ENCODE data around the gene ZNF778. TPM values are rescaled to one million over a fixed set of nuclear protein-coding genes. Genes with fewer than 3 reads are reported as not detected.
"Not testable (repeated sequence)": the region's sequence is repeated elsewhere in the genome, so short reads cannot be mapped to it uniquely, and the experiment has no call there.

The ZNF778 gene
- polyA plus RNA-seq, 1 experiment: 11.3 TPM

DNA sequence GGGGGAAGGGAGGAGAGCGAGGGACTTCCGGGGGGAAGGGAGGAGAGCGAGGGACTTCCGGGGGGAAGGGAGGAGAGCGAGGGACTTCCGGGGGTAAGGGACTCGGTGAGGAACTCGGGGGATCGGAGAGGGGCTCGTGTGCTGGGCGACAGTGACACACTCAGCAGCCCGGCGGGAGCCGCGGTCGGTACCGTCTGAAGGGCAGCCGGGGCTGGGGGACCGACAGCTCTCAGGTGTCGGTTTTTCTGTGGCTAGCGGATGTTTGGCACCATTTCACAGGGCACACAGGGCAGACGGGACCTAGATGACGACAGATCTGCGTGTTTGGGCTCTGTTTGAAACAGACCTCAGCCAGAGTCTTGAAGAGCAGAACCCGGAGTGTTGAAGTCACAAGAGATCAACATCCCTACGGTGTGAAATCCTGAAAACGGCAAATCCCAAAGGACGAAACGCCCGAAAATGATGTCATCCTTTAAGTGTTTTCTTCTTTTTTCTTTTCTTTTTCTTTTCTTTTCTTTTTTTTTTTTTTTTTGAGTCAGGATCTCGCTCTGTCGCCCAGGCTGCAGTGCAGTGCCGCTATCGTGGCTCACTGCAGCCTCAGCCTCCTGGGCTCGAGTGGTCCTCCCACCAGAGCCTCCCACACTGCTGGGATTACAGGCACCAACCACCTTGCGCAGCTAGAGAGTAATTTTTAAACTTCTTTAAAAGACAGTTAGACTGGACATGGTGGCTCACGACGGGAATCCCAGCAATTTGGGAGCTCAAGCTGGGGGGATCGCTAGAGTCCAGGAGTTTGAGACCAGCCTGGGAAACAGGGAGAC is 23.9 kb downstream of the ZNF778 start:
- TF ChIP-seq, protein P1, sequence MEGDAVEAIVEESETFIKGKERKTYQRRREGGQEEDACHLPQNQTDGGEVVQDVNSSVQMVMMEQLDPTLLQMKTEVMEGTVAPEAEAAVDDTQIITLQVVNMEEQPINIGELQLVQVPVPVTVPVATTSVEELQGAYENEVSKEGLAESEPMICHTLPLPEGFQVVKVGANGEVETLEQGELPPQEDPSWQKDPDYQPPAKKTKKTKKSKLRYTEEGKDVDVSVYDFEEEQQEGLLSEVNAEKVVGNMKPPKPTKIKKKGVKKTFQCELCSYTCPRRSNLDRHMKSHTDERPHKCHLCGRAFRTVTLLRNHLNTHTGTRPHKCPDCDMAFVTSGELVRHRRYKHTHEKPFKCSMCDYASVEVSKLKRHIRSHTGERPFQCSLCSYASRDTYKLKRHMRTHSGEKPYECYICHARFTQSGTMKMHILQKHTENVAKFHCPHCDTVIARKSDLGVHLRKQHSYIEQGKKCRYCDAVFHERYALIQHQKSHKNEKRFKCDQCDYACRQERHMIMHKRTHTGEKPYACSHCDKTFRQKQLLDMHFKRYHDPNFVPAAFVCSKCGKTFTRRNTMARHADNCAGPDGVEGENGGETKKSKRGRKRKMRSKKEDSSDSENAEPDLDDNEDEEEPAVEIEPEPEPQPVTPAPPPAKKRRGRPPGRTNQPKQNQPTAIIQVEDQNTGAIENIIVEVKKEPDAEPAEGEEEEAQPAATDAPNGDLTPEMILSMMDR (IDR thresholded peaks at IDR 0.05; ENCODE audit: low read depth, low read length): no peak
- DNase-seq (ENCODE audit: low read depth, low spot score): peak; percentile 32
- H3K27ac ChIP-seq (ENCODE audit: low read depth, low read length): peak overlapping the region; percentile 95
- peak overlapping the region; percentile 87 for H3K4me3 ChIP-seq (ENCODE audit: low read depth, low read length)
- no peaks in the 10 kb centered on the region; the same call in 1 of the 2 replicates for H3K9me3 ChIP-seq (ENCODE audit: control insufficient read depth, insufficient read depth, low read length)
- POLR2A ChIA-PET: interaction anchor here (0.8 to 1.1 kb wide), 3 partner anchors 23 to 1227 kb away, joined by 3 to 4 read pairs (median 3); partner anchors contain the start of gene ZNF778
- CTCF ChIA-PET: interaction anchor here (0.6 to 1.3 kb wide), 5 partner anchors 70 to 392 kb away, joined by 3 to 5 read pairs (median 4); partner anchors contain the start of gene SPG7
- H3K27me3 ChIP-seq (ENCODE audit: control insufficient read depth, insufficient read depth, low read length): no peaks in the 10 kb centered on the region

DNA sequence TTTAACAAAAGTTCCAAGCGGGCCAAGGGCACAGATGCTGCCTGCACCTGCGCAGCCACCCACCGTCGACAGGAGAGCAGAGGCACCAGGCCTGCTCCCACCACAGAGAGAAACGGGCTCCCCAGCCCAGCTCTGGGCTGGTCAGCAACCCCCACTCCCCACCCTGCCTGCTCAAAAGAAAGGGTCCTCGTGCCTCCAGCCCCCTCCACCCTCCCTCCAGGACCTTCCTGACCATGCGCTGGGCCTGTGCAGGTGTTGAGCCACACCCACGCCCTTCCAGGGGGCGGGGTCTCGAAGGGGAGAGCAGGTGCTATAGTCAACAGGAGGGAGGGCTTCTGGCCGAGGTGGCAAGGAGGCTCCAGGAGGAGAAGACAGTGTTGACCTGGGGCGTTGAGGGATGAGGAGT is 25.3 kb downstream of the ZNF778 start:
- TF ChIP-seq, protein P1 (IDR thresholded peaks at IDR 0.05; ENCODE audit: low read depth, low read length): no peak
- ChIA-PET CTCF (no interaction called here), POLR2A (no interaction called here)
- H3K27me3 ChIP-seq (ENCODE audit: control insufficient read depth, insufficient read depth, low read length): no peaks in the 10 kb centered on the region
- no peak overlapping the region for H3K4me3 ChIP-seq (ENCODE audit: low read depth, low read length)
- DNase-seq (ENCODE audit: low read depth, low spot score): no peak
- H3K27ac ChIP-seq (ENCODE audit: low read depth, low read length): no peak overlapping the region
- no peaks in the 10 kb centered on the region; the same call in 1 of the 2 replicates for H3K9me3 ChIP-seq (ENCODE audit: control insufficient read depth, insufficient read depth, low read length)

DNA sequence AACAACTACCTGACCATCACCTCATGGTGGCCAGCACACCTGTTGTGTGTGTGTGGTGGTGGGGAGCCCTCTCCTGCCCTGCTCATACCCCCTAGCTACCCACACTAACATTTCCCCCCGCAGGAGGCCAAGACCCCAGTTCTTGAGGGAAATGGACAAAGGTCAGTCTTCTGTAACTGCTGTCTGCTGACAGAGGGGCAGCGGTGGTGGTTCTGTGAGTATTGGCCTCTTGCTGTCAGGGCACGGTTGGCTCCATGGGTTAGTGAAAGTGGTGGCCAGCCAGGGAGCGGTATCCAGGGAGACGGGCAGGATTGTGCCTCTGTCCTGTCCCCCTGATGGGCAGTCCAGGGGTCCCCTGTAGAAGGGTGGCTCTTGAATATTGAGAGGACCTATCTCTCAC is 26.2 kb downstream of the ZNF778 start:
- POLR2A ChIA-PET: no interaction called here
- CTCF ChIA-PET: no interaction called here
- Histone ChIP-seq H3K4me3 (ENCODE audit: low read depth, low read length) (no peak overlapping the region), H3K27ac (ENCODE audit: low read depth, low read length) (no peak overlapping the region), H3K27me3 (ENCODE audit: control insufficient read depth, insufficient read depth, low read length) (no peaks in the 10 kb centered on the region), H3K9me3 (ENCODE audit: control insufficient read depth, insufficient read depth, low read length) (peaks cover 7% of the 10 kb centered on the region)
- no peak for DNase-seq (ENCODE audit: low read depth, low spot score)
- TF ChIP-seq, protein P1 (IDR thresholded peaks at IDR 0.05; ENCODE audit: low read depth, low read length): no peak

DNA sequence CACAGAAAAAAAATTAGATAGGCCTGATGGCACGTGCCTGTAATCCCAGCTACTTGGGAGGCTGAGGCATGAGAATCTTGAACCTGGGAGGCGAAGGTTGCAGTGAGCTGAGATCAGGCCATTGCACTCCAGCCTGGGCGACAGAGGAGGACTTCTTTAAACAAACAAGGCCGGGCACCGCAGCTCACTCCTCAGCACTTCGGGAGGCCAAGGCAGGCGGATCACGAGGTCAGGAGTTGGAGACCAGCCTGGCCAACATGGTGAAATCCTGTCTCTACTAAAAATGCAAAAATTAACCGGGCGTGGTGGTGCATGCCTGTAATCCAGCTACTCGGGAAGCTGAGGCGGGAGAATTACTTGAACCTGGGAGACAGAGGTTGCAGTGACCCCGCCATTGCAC is 26.8 kb downstream of the ZNF778 start:
- H3K27me3 ChIP-seq (ENCODE audit: control insufficient read depth, insufficient read depth, low read length); H3K27ac ChIP-seq (ENCODE audit: low read depth, low read length); POLR2A ChIA-PET; H3K4me3 ChIP-seq (ENCODE audit: low read depth, low read length); CTCF ChIA-PET; DNase-seq (ENCODE audit: low read depth, low spot score): not testable (repeated sequence)
- peaks cover 12% of the 10 kb centered on the region for H3K9me3 ChIP-seq (ENCODE audit: control insufficient read depth, insufficient read depth, low read length)

DNA sequence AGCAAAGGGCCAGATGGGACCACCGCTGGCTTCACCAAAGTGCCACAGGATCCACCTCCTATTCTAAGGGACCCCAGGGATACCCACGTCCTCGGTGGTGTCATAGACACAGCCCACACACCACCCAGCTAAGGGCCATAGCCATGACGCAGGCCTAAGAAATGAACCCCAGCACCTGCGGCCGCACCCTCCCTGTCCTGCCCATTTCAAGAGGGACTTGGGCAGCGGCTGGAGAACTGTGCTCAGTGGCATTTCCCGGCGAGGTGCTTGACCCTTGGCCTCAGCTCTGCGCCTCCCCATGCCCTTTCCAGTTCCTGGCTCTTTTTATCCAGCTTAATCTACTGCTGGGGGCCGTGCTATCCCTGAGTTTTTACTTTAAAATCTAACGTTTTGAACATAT is 27.3 kb downstream of the ZNF778 start:
- Histone ChIP-seq H3K9me3 (ENCODE audit: control insufficient read depth, insufficient read depth, low read length) (peaks cover 13% of the 10 kb centered on the region), H3K4me3 (ENCODE audit: low read depth, low read length) (no peak overlapping the region), H3K27me3 (ENCODE audit: control insufficient read depth, insufficient read depth, low read length) (no peaks in the 10 kb centered on the region), H3K27ac (ENCODE audit: low read depth, low read length) (no peak overlapping the region)
- ChIA-PET POLR2A (no interaction called here), CTCF (no interaction called here)
- TF ChIP-seq, protein P1 (IDR thresholded peaks at IDR 0.05; ENCODE audit: low read depth, low read length): no peak
- no peak for DNase-seq (ENCODE audit: low read depth, low spot score)
